ENCODE measurements around the gene RPGRIP1L. TPM values are rescaled to one million over a fixed set of nuclear protein-coding genes. Genes with fewer than 3 reads are reported as not detected.

Gene RPGRIP1L
- total and polyA plus RNA-seq, 2 of the 8 experiments (the other 6 are each of a cell fraction or from before 2014, with no cell fraction given), result 4.0 to 13.7 TPM

DNA sequence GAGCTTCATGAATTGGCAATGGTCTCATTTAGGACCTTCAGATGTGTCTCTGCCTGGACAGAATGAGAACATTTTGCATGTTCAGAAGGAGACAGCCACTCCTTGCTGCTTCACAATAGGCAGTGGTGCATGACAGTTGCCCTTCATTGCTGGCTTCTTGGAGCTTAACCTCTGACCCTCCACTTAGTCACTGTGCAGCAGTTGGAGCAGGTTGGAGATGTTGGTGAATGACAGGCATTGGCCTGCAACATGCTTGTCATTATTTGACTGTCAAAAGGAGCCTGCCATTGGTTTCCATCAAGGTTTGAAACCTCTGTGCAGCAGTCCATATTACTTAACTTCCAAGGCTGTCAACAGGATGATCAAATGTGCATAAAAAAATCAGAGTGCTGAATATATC lies 23.0 kb upstream of the RPGRIP1L start:
- H3K27ac ChIP-seq (ENCODE audit: low read depth, low read length), result no peak overlapping the region
- no peaks in the 10 kb centered on the region; the same call in 1 of the 2 replicates for H3K23me2 ChIP-seq (ENCODE audit: low read depth, low read length)
- POLR2A ChIA-PET (ENCODE audit: partially characterized antibody), result no interaction called here
- no peak overlapping the region for H4K5ac ChIP-seq (ENCODE audit: insufficient read length, low read depth, low read length)
- no peaks in the 10 kb centered on the region for H3K27me3 ChIP-seq (replicated peaks in 1 of 4; ENCODE audit: control insufficient read depth in 3 of 4, extremely low read depth in 1 of 4, insufficient read depth in 3 of 4, low read length in 3 of 4)
- H2BK120ac ChIP-seq (replicated peaks; ENCODE audit: low read depth, low read length), result no peak overlapping the region
- CTCF ChIA-PET (ENCODE audit: partially characterized antibody), result interaction anchor here (7.8 kb wide), 1 partner anchor 16 kb away, joined by 39 read pairs; no protein-coding TSS in a partner anchor
- H4K20me1 ChIP-seq (replicated peaks in 1 of 2; ENCODE audit: control insufficient read depth in 1 of 2, insufficient read depth in 2 of 2, low read length in 2 of 2), result no peaks in the 10 kb centered on the region
- no peak overlapping the region for H2BK5ac ChIP-seq (ENCODE audit: low read depth, low read length)
- no peak overlapping the region; the same call in 1 of the 2 replicates for H2AK5ac ChIP-seq (ENCODE audit: low read depth, low read length)
- H4K91ac ChIP-seq (replicated peaks; ENCODE audit: insufficient read length, low read length), result no peak overlapping the region
- no peak overlapping the region for H2AFZ ChIP-seq (ENCODE audit: low read length)
- H4K8ac ChIP-seq (ENCODE audit: extremely low read depth, insufficient read depth, low read length), result no peak overlapping the region
- no peak overlapping the region for H3K9ac ChIP-seq (replicated peaks in 1 of 4; ENCODE audit: extremely low read depth in 1 of 4, low read depth in 3 of 4, low read length in 3 of 4)
- no peak overlapping the region for H3K4ac ChIP-seq (replicated peaks; ENCODE audit: insufficient read length, low read depth, low read length)
- no peak overlapping the region for H2BK12ac ChIP-seq (ENCODE audit: low read depth, low read length)
- no peaks in the 10 kb centered on the region for H3K36me3 ChIP-seq (ENCODE audit: control insufficient read depth in 2 of 4, insufficient read depth in 4 of 4, low read length in 3 of 4)
- peaks cover 0 to 30% of the 10 kb centered on the region in 2 experiments; a peak in 2 of 4 replicates for H3K79me2 ChIP-seq (ENCODE audit: control insufficient read depth in 1 of 2, insufficient read depth in 2 of 2, low read length in 2 of 2)
- 0 out of 2 replicates have a peak, but pooled peaks cover 2% of the 10 kb centered on the region for H3K79me1 ChIP-seq (ENCODE audit: low read depth, low read length)
- no peak overlapping the region for H3K56ac ChIP-seq (replicated peaks; ENCODE audit: insufficient read length, low read depth, low read length)
- H3K18ac ChIP-seq (ENCODE audit: extremely low read depth, low read length), result no peak overlapping the region
- no peak overlapping the region for H3K14ac ChIP-seq (ENCODE audit: insufficient read length)
- H3K4me1 ChIP-seq (replicated peaks in 1 of 4; ENCODE audit: control insufficient read depth in 3 of 4, insufficient read depth in 4 of 4, low read length in 3 of 4), result no peaks in the 10 kb centered on the region; a peak in 1 of 7 replicates
- H3K4me2 ChIP-seq (ENCODE audit: insufficient read depth in 1 of 2, low read depth in 2 of 2, low read length in 2 of 2), result no peak overlapping the region
- no peaks in the 10 kb centered on the region for H3K9me3 ChIP-seq (ENCODE audit: insufficient read depth in 2 of 2, low read depth in 1 of 2, low read length in 1 of 2)
- no peak for DNase-seq (ENCODE audit: low read depth in 1 of 2, low spot score in 2 of 2)
- FAIRE-seq, result no peak
- no peak overlapping the region for H3K23ac ChIP-seq (ENCODE audit: insufficient read length)
- no peak overlapping the region for H2BK20ac ChIP-seq (ENCODE audit: low read length)
- no peak overlapping the region for H2BK15ac ChIP-seq (ENCODE audit: low read length)
- H3K4me3 ChIP-seq (ENCODE audit: extremely low read depth in 1 of 4, insufficient read depth in 2 of 4, low read depth in 3 of 4, low read length in 4 of 4), result no peak overlapping the region
- TF ChIP-seq RFX5 (IDR thresholded peaks at IDR 0.05; ENCODE audit: borderline replicate concordance, low read depth, low read length) (no peak), TAF1 (IDR thresholded peaks at IDR 0.05; ENCODE audit: low read depth, low read length) (no peak)

All from H1 (cell line).